Endodermal cell (in vitro differentiated cells): ENCODE measurements around the gene SFXN1. TPM values are rescaled to one million over a fixed set of nuclear protein-coding genes. Genes with fewer than 3 reads are reported as not detected.

Experiments
- DNase-seq: peaks from one replicate; pipeline ENCODE4 v3.0.0-alpha.2; 2017
- H3K27ac ChIP-seq: 2 replicates; pipeline ENCODE4 v1.5.1; 2013; ENCODE audit warnings: mild to moderate bottlenecking, low read depth, low read length, moderate library complexity
- H3K27me3 ChIP-seq: 2 replicates; pipeline ENCODE4 v1.6.1; 2013; ENCODE audit warnings: mild to moderate bottlenecking, low read length, moderate library complexity; ENCODE audit not compliant: insufficient read depth, control insufficient read depth, poor library complexity, severe bottlenecking
- H3K36me3 ChIP-seq: 2 replicates; pipeline ENCODE4 v1.7.0; 2013; ENCODE audit warnings: mild to moderate bottlenecking, low read length, moderate library complexity; ENCODE audit not compliant: control insufficient read depth, insufficient read depth
- H3K4me1 ChIP-seq: one replicate; pipeline ENCODE4 v1.7.0; 2013; ENCODE audit warnings: low read length; ENCODE audit not compliant: control insufficient read depth, insufficient read depth
- H3K4me3 ChIP-seq: 2 replicates; pipeline ENCODE4 v1.5.1; 2013; ENCODE audit warnings: mild to moderate bottlenecking, low read length, moderate library complexity
- H3K9ac ChIP-seq: 2 replicates; pipeline ENCODE4 v1.6.1; 2013; ENCODE audit warnings: mild to moderate bottlenecking, low read length, moderate library complexity; ENCODE audit not compliant: poor library complexity, severe bottlenecking; ENCODE audit errors: extremely low read depth
- H3K9me3 ChIP-seq: 2 replicates; pipeline ENCODE4 v1.6.1; 2013; ENCODE audit warnings: mild to moderate bottlenecking, low read length, moderate library complexity; ENCODE audit not compliant: control insufficient read depth
- H3K27ac Mint-ChIP-seq: 2 replicates; pipeline ENCODE4 v1.8.0; 2020; ENCODE audit warnings: mixed read lengths
- H3K27me3 Mint-ChIP-seq: 2 replicates; pipeline ENCODE4 v1.8.0; 2021; ENCODE audit warnings: mild to moderate bottlenecking, mixed read lengths; ENCODE audit not compliant: insufficient read depth
- H3K36me3 Mint-ChIP-seq: 2 replicates; pipeline ENCODE4 v1.8.0; 2020; ENCODE audit warnings: low read depth, mixed read lengths
- H3K4me1 Mint-ChIP-seq: 2 replicates; pipeline ENCODE4 v1.8.0; 2020; ENCODE audit warnings: mixed read lengths
- H3K4me3 Mint-ChIP-seq: 2 replicates; pipeline ENCODE4 v1.8.0; 2020; ENCODE audit warnings: mild to moderate bottlenecking, moderate library complexity, mixed read lengths
- H3K9me3 Mint-ChIP-seq: 2 replicates; pipeline ENCODE4 v1.8.0; 2020; ENCODE audit warnings: mild to moderate bottlenecking, mixed read lengths
- WGBS, 2 experiments: methylation state at CpG; one replicate each; pipeline versions ENCODE4 v1.1.5 to v1.1.7; 2013; ENCODE audit warnings: missing lambda C conversion rate in 2 of 2, mixed read lengths in 1 of 2; ENCODE audit not compliant: insufficient coverage in 1 of 2, insufficient read length in 1 of 2; 5-methylcytosine and 5-hydroxymethylcytosine counted together
- total RNA-seq, 2 donors: library from RNA; stranded (reverse); fragmentation: NEBNext Ultra II Directional in 1 of 2; extraction: Animal tissue kit (Norgen Biotek cat#: 25700) in 1 of 2; gene quantifications; 2 replicates in 1 of 2; 3 replicates in 1 of 2; pipeline ENCODE4 v1.2.1, GENCODE V29; 2021
- TF ChIP-seq, protein P1 (sequence below): fragments of 200-600 bp; sonication (generic); conservative IDR thresholded peaks from 2 replicates; pipeline ENCODE4 v1.5.0; 2021; ENCODE audit warnings: antibody characterized with exemption, mild to moderate bottlenecking

Gene SFXN1
- total RNA-seq, 2 donors from 2014 or later: 122 to 154 TPM

DNA sequence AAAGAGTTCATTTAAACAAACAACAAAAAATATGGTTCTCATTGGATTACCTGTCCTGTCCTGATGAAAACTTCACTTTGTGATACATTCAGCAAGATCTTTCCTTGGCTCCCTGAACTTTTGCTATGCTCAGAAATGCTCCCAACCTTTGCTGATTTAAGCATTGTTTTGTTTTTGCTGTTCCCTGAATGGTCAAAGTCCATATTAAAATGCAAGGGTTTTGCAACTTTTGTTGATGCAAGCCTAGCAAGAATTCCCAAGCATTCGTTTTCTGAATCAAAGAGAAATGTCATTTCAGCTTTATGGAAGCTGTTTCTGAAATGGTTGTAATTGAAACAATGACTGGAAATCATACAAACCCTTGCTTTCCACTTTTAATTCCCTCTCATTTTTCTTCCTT lies 3.1 kb upstream of the SFXN1 start:
- H3K4me3 ChIP-seq: no peak overlapping the region
- 83 to 88% methylated on average over 1 of the region's 1 CpG for WGBS, 2 experiments
- no peak overlapping the region for H3K9ac ChIP-seq
- TF ChIP-seq, protein P1, sequence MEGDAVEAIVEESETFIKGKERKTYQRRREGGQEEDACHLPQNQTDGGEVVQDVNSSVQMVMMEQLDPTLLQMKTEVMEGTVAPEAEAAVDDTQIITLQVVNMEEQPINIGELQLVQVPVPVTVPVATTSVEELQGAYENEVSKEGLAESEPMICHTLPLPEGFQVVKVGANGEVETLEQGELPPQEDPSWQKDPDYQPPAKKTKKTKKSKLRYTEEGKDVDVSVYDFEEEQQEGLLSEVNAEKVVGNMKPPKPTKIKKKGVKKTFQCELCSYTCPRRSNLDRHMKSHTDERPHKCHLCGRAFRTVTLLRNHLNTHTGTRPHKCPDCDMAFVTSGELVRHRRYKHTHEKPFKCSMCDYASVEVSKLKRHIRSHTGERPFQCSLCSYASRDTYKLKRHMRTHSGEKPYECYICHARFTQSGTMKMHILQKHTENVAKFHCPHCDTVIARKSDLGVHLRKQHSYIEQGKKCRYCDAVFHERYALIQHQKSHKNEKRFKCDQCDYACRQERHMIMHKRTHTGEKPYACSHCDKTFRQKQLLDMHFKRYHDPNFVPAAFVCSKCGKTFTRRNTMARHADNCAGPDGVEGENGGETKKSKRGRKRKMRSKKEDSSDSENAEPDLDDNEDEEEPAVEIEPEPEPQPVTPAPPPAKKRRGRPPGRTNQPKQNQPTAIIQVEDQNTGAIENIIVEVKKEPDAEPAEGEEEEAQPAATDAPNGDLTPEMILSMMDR: no peak
- peaks cover under 1% of the 10 kb centered on the region for H3K36me3 Mint-ChIP-seq
- H3K9me3 ChIP-seq: no peaks in the 10 kb centered on the region
- no peaks in the 10 kb centered on the region for H3K4me1 ChIP-seq
- no peak for DNase-seq
- H3K27ac Mint-ChIP-seq: no peak overlapping the region
- no peaks in the 10 kb centered on the region for H3K9me3 Mint-ChIP-seq
- no peak overlapping the region for H3K27ac ChIP-seq
- peaks cover under 1% of the 10 kb centered on the region for H3K36me3 ChIP-seq
- no peak overlapping the region for H3K4me3 Mint-ChIP-seq
- H3K27me3 Mint-ChIP-seq: peaks cover 31% of the 10 kb centered on the region
- peaks cover 23% of the 10 kb centered on the region for H3K4me1 Mint-ChIP-seq
- H3K27me3 ChIP-seq: peaks cover 14% of the 10 kb centered on the region

DNA sequence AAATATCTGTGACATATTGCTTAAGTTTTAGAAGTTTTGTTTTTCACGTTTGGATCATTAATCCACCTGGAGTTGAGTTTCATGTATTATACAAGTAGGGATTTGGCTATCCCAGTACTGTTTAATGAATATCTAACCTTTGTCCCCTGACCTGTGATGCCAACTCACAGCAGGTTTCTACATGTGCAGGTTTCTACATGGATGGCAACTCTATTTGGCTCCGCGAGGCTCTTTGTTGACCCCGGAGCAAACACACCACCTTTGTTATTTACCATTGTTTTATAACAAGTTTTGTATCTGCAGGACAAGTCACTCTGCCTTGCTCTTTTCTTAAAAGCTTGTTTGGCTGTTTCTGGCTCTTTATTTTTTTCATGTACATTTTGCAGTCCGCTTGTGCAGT lies 920 bp upstream of the SFXN1 start:
- whole genome bisulfite sequencing, 2 experiments: 94 to 96% methylated on average over 4 to 5 of the region's 5 CpGs
- peaks cover 23% of the 10 kb centered on the region for H3K36me3 ChIP-seq
- H3K9me3 ChIP-seq: peaks cover 7% of the 10 kb centered on the region
- peaks cover 6% of the 10 kb centered on the region for H3K4me1 ChIP-seq
- no peak overlapping the region for H3K27ac Mint-ChIP-seq
- H3K9me3 Mint-ChIP-seq: no peaks in the 10 kb centered on the region
- peaks cover 31% of the 10 kb centered on the region for H3K27me3 Mint-ChIP-seq
- H3K4me3 Mint-ChIP-seq: peak overlapping the region; percentile 88
- peaks cover 14% of the 10 kb centered on the region for H3K27me3 ChIP-seq
- no peak overlapping the region for H3K27ac ChIP-seq
- DNase-seq: no peak
- H3K4me1 Mint-ChIP-seq: peaks cover 27% of the 10 kb centered on the region
- H3K4me3 ChIP-seq: no peak overlapping the region
- H3K36me3 Mint-ChIP-seq: peaks cover 19% of the 10 kb centered on the region
- no peak overlapping the region for H3K9ac ChIP-seq
- TF ChIP-seq, protein P1: no peak

DNA sequence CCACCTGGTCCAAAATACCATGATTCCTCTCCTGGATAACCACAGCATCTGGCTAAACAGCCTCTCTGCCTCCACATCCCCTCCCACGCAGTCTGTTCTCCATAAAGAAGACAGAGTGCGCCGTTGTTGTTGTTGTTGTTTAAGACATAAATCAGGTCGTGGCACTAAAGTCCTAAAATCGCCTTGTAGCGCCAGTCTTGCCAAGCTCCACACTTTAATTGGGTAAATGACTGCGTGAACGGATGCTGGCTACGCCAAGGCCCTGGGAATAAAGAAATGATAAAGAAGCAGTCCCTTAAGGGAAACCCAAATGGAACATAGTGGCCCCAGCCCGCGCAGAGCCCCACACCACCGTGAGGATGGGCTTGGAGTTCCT lies 364 bp upstream of the SFXN1 start:
- Histone ChIP-seq H3K36me3 (peaks cover 28% of the 10 kb centered on the region), H3K27ac (no peak overlapping the region), H3K4me1 (peaks cover 6% of the 10 kb centered on the region), H3K9me3 (peaks cover 12% of the 10 kb centered on the region), H3K9ac (peak overlapping the region; percentile 79), H3K27me3 (peaks cover 14% of the 10 kb centered on the region), H3K4me3 (peak overlapping the region; percentile 99)
- 17 to 18% methylated on average over 10 to 12 of the region's 12 CpGs for WGBS, 2 experiments
- Mint-ChIP-seq H3K27ac (peak overlapping the region; percentile 6), H3K9me3 (no peaks in the 10 kb centered on the region), H3K27me3 (peaks cover 31% of the 10 kb centered on the region), H3K36me3 (peaks cover 23% of the 10 kb centered on the region), H3K4me1 (peaks cover 31% of the 10 kb centered on the region), H3K4me3 (peak overlapping the region; percentile 88)
- DNase-seq: no peak
- TF ChIP-seq, protein P1: no peak
